ENCODE results near the gene OR51V1.
"Not testable (repeated sequence)": the region's sequence is repeated elsewhere in the genome, so short reads cannot be mapped to it uniquely, and the experiment has no call there.

GRCh38 chr11:5165898-5166297 is 34.6 kb downstream of the OR51V1 start:
- not testable (repeated sequence) for TF ChIP-seq POLR2A, CTCF (IDR thresholded peaks at IDR 0.05)
